NCI-H1092 (cell line): Measurements from ENCODE around the gene TBXAS1.

Experiments
- DNase-seq: peaks from one replicate; lab custom pipeline; 2025; lab: John Stamatoyannopoulos, UW

TBXAS1 gene

GRCh38 chr7:139829025-139829774, at the start of gene TBXAS1:
TSS of gene TBXAS1 (plus strand) at chr7:139829264. CDS start at chr7:139829391, 127 bp downstream.
- DNase-seq = no peak

DNA sequence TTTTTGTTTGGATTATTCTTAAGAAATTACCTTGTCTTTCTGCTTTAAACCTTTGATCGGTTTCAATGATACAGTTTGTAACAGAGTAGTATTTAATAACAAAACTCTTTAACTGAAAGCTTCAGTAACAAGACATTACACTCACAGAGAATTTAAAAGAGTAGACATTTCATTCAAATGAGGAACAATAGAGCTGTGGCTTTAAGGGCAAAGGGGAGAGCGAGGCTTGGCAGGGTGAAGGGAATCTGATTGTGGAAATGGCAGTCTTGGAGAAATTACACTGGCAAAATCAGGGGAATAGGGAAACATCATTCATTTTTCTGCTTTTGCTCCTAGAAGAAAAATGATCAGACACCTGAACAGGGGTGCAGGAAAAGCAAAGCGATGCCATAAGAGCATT, 46.1 kb upstream of the TBXAS1 start:
- DNase-seq = no peak

- DNase-seq = no peak
Measured at GRCh38 chr7:139783647-139784385, 45.2 kb upstream of the TBXAS1 start.

DNA sequence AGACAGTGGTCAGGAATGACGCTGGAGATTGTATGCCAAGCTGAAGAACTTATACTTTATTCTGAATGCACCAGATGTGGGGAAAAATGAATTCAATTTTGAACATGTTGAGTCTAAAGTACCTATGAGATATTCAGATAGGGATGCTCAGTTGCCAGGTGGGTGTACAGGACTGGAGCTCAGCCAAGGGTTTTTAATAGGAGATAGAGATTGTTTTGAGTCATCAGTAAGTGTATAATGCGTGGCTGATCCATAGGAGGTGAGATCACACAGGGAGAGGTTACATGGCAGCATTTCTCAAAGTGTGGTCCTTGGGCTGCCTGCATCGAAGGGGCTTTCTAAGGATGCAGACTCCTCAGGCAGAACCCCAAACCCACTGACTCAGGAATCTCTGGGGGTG, 44.4 kb upstream of the TBXAS1 start:
- no peak for DNase-seq

DNA sequence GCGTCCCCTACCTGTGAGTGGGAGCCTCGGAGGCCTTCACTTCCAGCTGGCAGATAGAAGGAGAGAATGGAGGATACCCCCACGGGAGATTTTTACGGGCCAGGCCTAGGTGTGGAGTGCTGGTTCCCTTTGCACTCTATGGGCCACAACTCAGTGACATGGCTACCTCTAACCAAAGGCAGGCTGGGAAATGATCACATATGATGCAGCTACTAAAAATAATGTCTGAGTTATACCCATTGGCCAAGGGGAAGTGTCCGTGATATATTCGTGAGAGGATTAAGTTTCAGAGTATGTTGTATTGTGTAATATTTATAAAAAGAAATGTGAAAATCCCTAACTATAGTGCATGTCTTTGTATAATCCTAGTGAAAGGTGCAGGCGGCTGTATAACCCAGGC, 37.7 kb upstream of the TBXAS1 start:
- no peak for DNase-seq

DNA sequence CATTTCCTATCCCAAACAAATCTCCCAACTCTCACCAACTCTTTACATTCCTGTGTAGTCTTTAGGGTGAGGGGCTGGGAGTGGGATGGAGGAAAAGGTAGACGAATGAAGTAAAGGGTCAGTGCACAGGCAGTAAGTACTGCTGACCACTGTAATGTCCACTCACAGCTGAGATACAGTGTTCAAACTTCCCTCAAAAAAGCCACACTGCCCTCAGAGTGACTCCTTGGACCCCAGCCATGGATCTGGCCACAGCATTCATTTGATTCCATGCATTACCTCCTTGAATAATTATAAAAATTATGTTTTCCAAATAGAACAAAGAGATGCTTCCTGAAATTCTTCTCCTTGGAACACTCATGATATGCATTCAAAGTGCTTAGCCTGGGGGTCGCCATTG, 31.5 kb upstream of the TBXAS1 start:
- no peak for DNase-seq

DNA sequence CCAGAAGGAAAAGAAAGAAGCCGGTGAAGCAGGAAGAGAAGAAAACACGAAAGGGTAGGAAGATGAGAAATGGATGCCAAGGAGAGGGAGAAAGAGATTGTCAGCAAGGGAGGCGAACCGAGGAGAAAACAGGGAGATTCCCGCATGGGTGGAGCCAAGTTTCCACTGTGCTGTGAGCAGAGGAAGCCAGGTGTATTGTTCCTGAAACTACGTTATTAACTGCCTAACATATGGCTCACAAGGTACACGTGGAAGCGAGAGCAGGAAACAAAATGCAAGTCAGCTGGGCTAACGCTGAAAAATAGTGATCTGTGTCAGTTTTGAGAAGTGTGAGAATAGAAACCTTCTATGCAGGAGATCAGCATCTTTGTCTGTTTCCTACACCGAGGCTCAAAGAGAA, 30.8 kb upstream of the TBXAS1 start:
- DNase-seq = no peak

DNA sequence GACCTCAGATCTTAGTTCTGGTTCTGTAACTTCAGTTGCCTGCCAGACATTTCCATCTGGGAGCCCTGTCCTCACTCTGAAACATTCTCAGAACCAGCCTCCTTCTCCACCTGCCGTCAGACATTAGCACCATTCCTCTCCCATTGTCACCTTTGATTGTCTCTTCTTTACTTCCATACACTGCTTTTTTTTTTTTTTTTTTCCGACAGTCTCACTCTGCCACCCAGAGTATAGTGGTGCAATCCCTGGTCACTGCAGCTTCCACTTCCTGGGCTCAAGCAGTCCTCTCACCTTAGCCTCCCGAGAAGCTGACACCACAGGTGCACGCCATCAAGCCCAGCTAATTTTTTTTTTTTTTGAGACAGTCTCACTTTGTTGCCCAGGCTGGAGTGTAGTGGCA, 30.2 kb upstream of the TBXAS1 start:
- DNase-seq = no peak

GRCh38 chr7:139799586-139799985, 29.5 kb upstream of the TBXAS1 start:
- no peak for DNase-seq

DNA sequence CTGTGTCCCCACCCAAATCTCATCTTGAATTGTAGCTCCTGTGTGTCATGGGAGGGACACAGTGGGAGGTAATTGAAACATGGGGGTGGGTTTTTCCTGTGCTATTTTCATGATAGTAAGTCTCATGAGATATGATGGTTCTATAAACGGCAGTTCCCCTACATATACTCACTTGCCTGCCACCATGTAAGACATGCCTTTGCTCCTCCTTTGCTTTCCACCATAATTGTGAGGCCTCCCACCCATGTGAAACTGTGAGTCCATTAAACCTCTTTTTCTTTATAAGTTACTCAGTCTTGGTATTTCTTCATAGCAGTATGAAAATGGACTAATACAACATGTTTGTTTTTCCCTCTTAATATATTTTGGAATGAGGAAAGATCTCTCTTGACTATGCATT, 24.5 kb upstream of the TBXAS1 start:
- no peak for DNase-seq

DNA sequence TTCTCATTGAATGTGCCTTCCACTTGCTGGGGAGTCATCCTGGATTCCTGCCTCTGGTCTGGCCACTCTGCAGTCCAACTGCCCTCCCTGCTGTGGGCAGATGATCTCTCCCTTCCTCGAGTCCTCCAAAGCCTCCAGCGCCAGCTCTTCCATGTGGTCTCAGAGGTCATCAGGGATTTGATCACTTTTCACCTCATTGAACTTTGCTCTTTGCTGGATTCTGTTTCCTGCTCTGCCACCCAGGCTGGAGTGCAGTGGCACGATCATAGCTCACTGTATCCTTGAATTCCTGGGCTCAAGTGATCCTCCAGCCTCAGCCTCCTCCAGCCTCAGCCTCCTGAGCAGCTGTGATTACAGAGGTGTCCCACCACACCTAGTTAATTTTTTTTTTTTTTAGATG, 22.1 kb upstream of the TBXAS1 start:
- no peak for DNase-seq

DNA sequence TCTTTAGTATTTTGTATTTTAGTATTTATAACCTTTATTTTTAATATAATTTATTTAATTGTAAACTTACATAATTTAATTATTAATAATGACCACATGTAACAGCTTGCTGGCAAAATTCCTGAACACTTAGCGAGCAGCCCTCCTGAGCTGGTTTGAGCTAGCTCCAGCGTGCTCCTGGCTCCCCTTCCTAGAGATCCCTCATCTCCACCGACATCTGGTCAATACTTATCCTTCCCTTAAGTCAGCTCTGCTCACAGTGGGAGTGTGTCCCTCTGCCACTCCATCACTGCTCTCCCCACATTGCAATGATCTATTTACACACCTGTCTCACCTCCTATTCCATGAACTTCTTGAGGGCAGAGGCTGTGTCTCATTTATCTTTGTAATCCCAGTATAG, 20.6 kb upstream of the TBXAS1 start:
- DNase-seq = no peak

GRCh38 chr7:139808846-139809442, 20.1 kb upstream of the TBXAS1 start:
- no peak for DNase-seq

GRCh38 chr7:139811066-139811465, 18.0 kb upstream of the TBXAS1 start:
- no peak for DNase-seq

- DNase-seq = no peak
Measured at GRCh38 chr7:139813151-139813550, 15.9 kb upstream of the TBXAS1 start.

GRCh38 chr7:139813689-139814088, 15.4 kb upstream of the TBXAS1 start:
- DNase-seq = no peak

GRCh38 chr7:139817249-139817648, 11.8 kb upstream of the TBXAS1 start:
- DNase-seq = no peak

GRCh38 chr7:139820089-139820488, 9.0 kb upstream of the TBXAS1 start:
- DNase-seq = no peak

GRCh38 chr7:139821349-139822105, 7.5 kb upstream of the TBXAS1 start:
- DNase-seq = no peak

GRCh38 chr7:139822855-139823254, 6.2 kb upstream of the TBXAS1 start:
- no peak for DNase-seq

- DNase-seq = no peak
Measured at GRCh38 chr7:139823959-139824521, 5.0 kb upstream of the TBXAS1 start.

- DNase-seq = no peak
Measured at GRCh38 chr7:139825666-139826290, 3.3 kb upstream of the TBXAS1 start.
